Measurements from ENCODE around the gene ALPL.

GRCh38 chr1:21621051-21621450 lies 111.8 kb downstream of the ALPL start:
- TF ChIP-seq YY1 (IDR thresholded peaks at IDR 0.05; ENCODE audit: insufficient read depth, insufficient read length) = no peak
- TF ChIP-seq SUZ12 (IDR thresholded peaks at IDR 0.05; ENCODE audit: extremely low read depth, insufficient read depth, insufficient read length) = no peak
- no peak for TF ChIP-seq ZNF274 (IDR thresholded peaks at IDR 0.05; ENCODE audit: low read depth, low read length)
